K562 treated with DMSO at 1 percent for 4 hours (cell line): ENCODE results near the gene KCNG2. TPM values are rescaled to one million over a fixed set of nuclear protein-coding genes. Genes with fewer than 3 reads are reported as not detected.

Experiments
- total RNA-seq: library from RNA; unstranded; fragments of 300-600 nt; gene quantifications from 2 replicates; pipeline ENCODE4 v1.2.3, GENCODE V29; 2022; ENCODE audit not compliant: insufficient read depth

KCNG2 gene
- total RNA-seq, result 0.44 TPM in 1 of 2 replicates, not detected in the other

GRCh38 chr18:79797518-79798345 lies at the start of gene KCNG2:
Gene KCNG2 (plus strand): TSS chr18:79797938. CDS start chr18:79863668, 65,730 bp downstream.

Other genes with a start within 250 kb of the KCNG2 start
- gene CTDP1, start 118.1 kb upstream of the KCNG2 start, total RNA-seq, result 12.7 and 16.3 TPM in 2 replicates
- gene SLC66A2, start 153.7 kb downstream of the KCNG2 start, total RNA-seq, result 12.6 and 15.5 TPM in 2 replicates
- 1.1 TPM in 1 of 2 replicates, not detected in the other for gene HSBP1L1, start 166.7 kb downstream of the KCNG2 start, total RNA-seq
- 41.1 and 56.7 TPM in 2 replicates for gene TXNL4A, start 190.6 kb downstream of the KCNG2 start, total RNA-seq
- 9.2 and 10.1 TPM in 2 replicates for gene RBFA, start 236.5 kb downstream of the KCNG2 start, total RNA-seq